SK-N-SH (cell line): ENCODE results near the gene IFT27. TPM values are rescaled to one million over a fixed set of nuclear protein-coding genes. Genes with fewer than 3 reads are reported as not detected.

Source experiments
- CTCF ChIA-PET: fragments of 300-600, 350-600 bp; formaldehyde crosslinking; extraction: SDS; loops from one replicate; lab custom pipeline; 2021; lab: Yijun Ruan, JAX
- POLR2A ChIA-PET: fragments of 350-600 bp; sonication (Branson Sonifier 250); formaldehyde crosslinking; extraction: SDS; loops from one replicate; lab custom pipeline; 2020; ENCODE audit warnings: antibody characterized with exemption, inconsistent platforms; lab: Yijun Ruan, JAX
- DNase-seq: peaks from one replicate; pipeline ENCODE4 v3.0.0; 2012
- H2AFZ ChIP-seq: fragments of 200-600 bp; sonication (generic); 2 replicates; pipeline ENCODE4 v1.8.1; 2016; ENCODE audit warnings: antibody characterized with exemption, mild to moderate bottlenecking, low read depth
- H3F3A ChIP-seq: fragments of 200-600 bp; sonication (generic); replicated peaks from 2 replicates; pipeline ENCODE3; 2016; ENCODE audit warnings: antibody characterized with exemption, mild to moderate bottlenecking; ENCODE audit not compliant: insufficient read depth
- H3K27ac ChIP-seq, 2 experiments: fragments of 200-500 bp in 1 of 2; fragments of 200-600 bp in 1 of 2; sonication (Bioruptor generic) in 1 of 2; sonication (generic), shearing (Covaris generic) in 1 of 2; 2 replicates each; pipeline versions ENCODE4 v1.5.1 to v1.6.1; 2014 to 2016; ENCODE audit warnings: low read depth in 2 of 2, inconsistent platforms in 1 of 2, low read length in 1 of 2, mild to moderate bottlenecking in 1 of 2, mixed read lengths in 1 of 2
- H3K27me3 ChIP-seq: fragments of 200-600 bp; sonication (generic), shearing (Covaris generic); 2 replicates; pipeline ENCODE4 v1.6.1; 2016; ENCODE audit warnings: mixed run types; ENCODE audit not compliant: insufficient read depth
- H3K36me3 ChIP-seq, 2 experiments: fragments of 200-500 bp in 1 of 2; fragments of 200-600 bp in 1 of 2; sonication (Bioruptor generic) in 1 of 2; sonication (generic) in 1 of 2; replicated peaks in 1 of 2; 2 replicates each; pipeline versions ENCODE3 to v1.5.1; 2014 to 2016; ENCODE audit warnings: low read length in 1 of 2, mild to moderate bottlenecking in 1 of 2; ENCODE audit not compliant: insufficient read depth in 2 of 2, control insufficient read depth in 1 of 2
- H3K4me1 ChIP-seq, 2 experiments: fragments of 200-500 bp in 1 of 2; fragments of 200-600 bp in 1 of 2; sonication (Bioruptor generic) in 1 of 2; sonication (generic), shearing (Covaris generic) in 1 of 2; 2 replicates each; pipeline versions ENCODE4 v1.5.1 to v1.6.1; 2014 to 2016; ENCODE audit warnings: low read depth in 1 of 2, low read length in 1 of 2, mixed run types in 1 of 2; ENCODE audit not compliant: insufficient read depth in 2 of 2, control insufficient read depth in 1 of 2
- H3K4me2 ChIP-seq: fragments of 200-600 bp; sonication (generic), shearing (Covaris generic); 2 replicates; pipeline ENCODE4 v1.6.1; 2017; ENCODE audit warnings: mixed run types
- H3K4me3 ChIP-seq, 2 experiments: fragments of 200-500 bp in 1 of 2; fragments of 200-600 bp in 1 of 2; sonication (Bioruptor generic) in 1 of 2; sonication (generic), shearing (Covaris generic) in 1 of 2; 2 replicates each; pipeline versions ENCODE4 v1.5.1 to v1.8.1; 2014 to 2016; ENCODE audit warnings: low read depth in 2 of 2, inconsistent platforms in 1 of 2, low read length in 1 of 2, mild to moderate bottlenecking in 1 of 2, mixed read lengths in 1 of 2, moderate library complexity in 1 of 2
- H3K79me2 ChIP-seq: fragments of 200-600 bp; sonication (generic); 2 replicates; pipeline ENCODE4 v1.8.1; 2017; ENCODE audit warnings: mild to moderate bottlenecking; ENCODE audit not compliant: insufficient read depth
- H3K9ac ChIP-seq: fragments of 200-600 bp; sonication (generic); 2 replicates; pipeline ENCODE4 v1.6.1; 2017; ENCODE audit warnings: mixed run types
- H3K9me2 ChIP-seq: fragments of 200-600 bp; sonication (generic); 2 replicates; pipeline ENCODE4 v1.6.1; 2017; ENCODE audit warnings: mixed run types
- H3K9me3 ChIP-seq: fragments of 200-600 bp; sonication (generic); 2 replicates; pipeline ENCODE4 v1.6.1; 2017; ENCODE audit warnings: mixed run types, mild to moderate bottlenecking, moderate library complexity
- H4K20me1 ChIP-seq: fragments of 200-600 bp; sonication (generic); 2 replicates; pipeline ENCODE4 v1.6.1; 2017; ENCODE audit warnings: mild to moderate bottlenecking, mixed run types; ENCODE audit not compliant: insufficient read depth
- ELF1 ChIP-seq: IDR thresholded peaks from 2 replicates; pipeline ENCODE4 v1.4.0; 2012
- EP300 ChIP-seq, 2 experiments: IDR thresholded peaks; 2 replicates each; pipeline versions ENCODE4 v1.4.0 to v1.6.1; 2012; ENCODE audit warnings: borderline replicate concordance in 1 of 2, low read depth in 1 of 2, low read length in 1 of 2
- EZH2phosphoT487 ChIP-seq: fragments of 200-600 bp; sonication (generic); IDR thresholded peaks from 2 replicates; pipeline ENCODE4 v1.6.1; 2017; ENCODE audit warnings: low read depth, mixed run types, mild to moderate bottlenecking, antibody characterized with exemption, moderate library complexity, borderline replicate concordance
- FOXJ3 ChIP-seq: sonication (generic); formaldehyde crosslinking; IDR thresholded peaks from 2 replicates; pipeline ENCODE4 v1.5.1; 2020; ENCODE audit warnings: mild to moderate bottlenecking, missing genetic modification reagents
- GATA2 ChIP-seq: sonication (generic); formaldehyde crosslinking; IDR thresholded peaks from 2 replicates; pipeline ENCODE4 v1.5.0; 2020; ENCODE audit warnings: mild to moderate bottlenecking, missing genetic modification reagents
- IRF3 ChIP-seq: fragments of 150-350 bp; IDR thresholded peaks from 2 replicates; pipeline ENCODE4 v1.6.1; 2016; ENCODE audit warnings: mild to moderate bottlenecking, low read depth, low read length
- MAX ChIP-seq: IDR thresholded peaks from 2 replicates; pipeline ENCODE4 v1.4.0; 2012; ENCODE audit warnings: low read depth
- MEF2A ChIP-seq: IDR thresholded peaks from 2 replicates; pipeline ENCODE4 v1.4.0; 2012; ENCODE audit warnings: low read depth, borderline replicate concordance
- PBX3 ChIP-seq: IDR thresholded peaks from 2 replicates; pipeline ENCODE4; 2012
- POLR2AphosphoS5 ChIP-seq: IDR thresholded peaks from 2 replicates; pipeline ENCODE4 v1.6.1; 2012; ENCODE audit warnings: low read depth, low read length
- RFX5 ChIP-seq: IDR thresholded peaks from 2 replicates; pipeline ENCODE4 v1.6.1; 2012; ENCODE audit warnings: mild to moderate bottlenecking, improper control_type of control experiment, low read length
- YY1 ChIP-seq: IDR thresholded peaks from 2 replicates; pipeline ENCODE4 v1.4.0; 2012; ENCODE audit warnings: low read depth, mild to moderate bottlenecking
- WGBS: methylation state at CpG from one replicate; pipeline ENCODE4 v1.1.6; 2017; ENCODE audit warnings: low lambda C conversion rate; 5-methylcytosine and 5-hydroxymethylcytosine counted together
- polyA plus RNA-seq, 3 experiments: library from polyadenylated mRNA; depleted of rRNA; stranded (reverse); fragments of >200 nt; gene quantifications; 2 replicates each; pipeline ENCODE4 v1.2.3, GENCODE V29; 2012
- TF ChIP-seq, protein P1 (sequence below): IDR thresholded peaks from 2 replicates; pipeline ENCODE4 v1.4.0; 2012; ENCODE audit warnings: low read depth, borderline replicate concordance
- TF ChIP-seq, protein P2 (sequence below): IDR thresholded peaks from 2 replicates; pipeline ENCODE4 v1.4.0; 2012; ENCODE audit warnings: low read depth, borderline replicate concordance
- TF ChIP-seq, protein P3 (sequence below): fragments of 150-350 bp; IDR thresholded peaks from 2 replicates; pipeline ENCODE4 v1.6.1; 2017; ENCODE audit warnings: antibody characterized with exemption, low read length, low read depth, borderline replicate concordance

Gene IFT27
- polyA plus RNA-seq, 1 of the 3 experiments (the other 2 are of a cell fraction), result 29.4 TPM

DNA sequence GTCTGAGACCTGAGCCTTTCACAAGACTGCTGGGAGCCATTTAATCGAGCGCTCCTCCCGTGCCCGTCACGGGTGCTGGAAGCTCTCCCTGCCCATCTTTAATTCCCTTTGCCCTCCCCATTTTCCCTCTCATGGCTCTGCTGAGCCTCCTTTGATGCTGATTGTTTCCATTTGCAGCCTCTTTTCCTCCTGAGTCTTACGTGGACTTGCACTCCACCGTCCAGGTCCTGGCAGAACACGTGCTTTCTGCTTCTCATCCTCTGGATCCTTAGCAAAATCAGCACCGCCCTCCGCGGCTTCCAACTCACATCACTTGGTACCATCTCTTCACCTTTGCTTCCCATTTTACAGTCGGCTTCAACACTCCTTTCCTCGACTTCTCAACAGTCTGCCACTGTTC is 7.3 kb downstream of the IFT27 start:
- no peak overlapping the region for H2AFZ ChIP-seq
- ChIA-PET POLR2A (no interaction called here), CTCF (interaction anchor here (0.8 to 3.6 kb wide), 6 partner anchors 11 to 87 kb away, joined by 3 to 12 read pairs (median 6); no protein-coding TSS in a partner anchor)
- no peak overlapping the region for H3K9ac ChIP-seq
- DNase-seq, result no peak
- no peaks in the 10 kb centered on the region for H3K9me2 ChIP-seq
- no peak overlapping the region for H3K27ac ChIP-seq
- H3K4me1 ChIP-seq, result no peaks in the 10 kb centered on the region
- no peaks in the 10 kb centered on the region for H4K20me1 ChIP-seq
- no peak overlapping the region for H3K4me2 ChIP-seq
- peaks cover 0 to 27% of the 10 kb centered on the region in 2 experiments for H3K36me3 ChIP-seq
- no peak for TF ChIP-seq MEF2A
- no peak for TF ChIP-seq EP300 (IDR thresholded peaks at IDR 0.05; ENCODE audit: borderline replicate concordance in 1 of 2, low read depth in 1 of 2, low read length in 1 of 2)
- no peak for TF ChIP-seq YY1
- no peak for TF ChIP-seq ELF1
- TF ChIP-seq POLR2AphosphoS5, result no peak
- TF ChIP-seq GATA2 (CRISPR knock-in tag), result no peak
- no peak for TF ChIP-seq EZH2phosphoT487
- TF ChIP-seq, protein P1, sequence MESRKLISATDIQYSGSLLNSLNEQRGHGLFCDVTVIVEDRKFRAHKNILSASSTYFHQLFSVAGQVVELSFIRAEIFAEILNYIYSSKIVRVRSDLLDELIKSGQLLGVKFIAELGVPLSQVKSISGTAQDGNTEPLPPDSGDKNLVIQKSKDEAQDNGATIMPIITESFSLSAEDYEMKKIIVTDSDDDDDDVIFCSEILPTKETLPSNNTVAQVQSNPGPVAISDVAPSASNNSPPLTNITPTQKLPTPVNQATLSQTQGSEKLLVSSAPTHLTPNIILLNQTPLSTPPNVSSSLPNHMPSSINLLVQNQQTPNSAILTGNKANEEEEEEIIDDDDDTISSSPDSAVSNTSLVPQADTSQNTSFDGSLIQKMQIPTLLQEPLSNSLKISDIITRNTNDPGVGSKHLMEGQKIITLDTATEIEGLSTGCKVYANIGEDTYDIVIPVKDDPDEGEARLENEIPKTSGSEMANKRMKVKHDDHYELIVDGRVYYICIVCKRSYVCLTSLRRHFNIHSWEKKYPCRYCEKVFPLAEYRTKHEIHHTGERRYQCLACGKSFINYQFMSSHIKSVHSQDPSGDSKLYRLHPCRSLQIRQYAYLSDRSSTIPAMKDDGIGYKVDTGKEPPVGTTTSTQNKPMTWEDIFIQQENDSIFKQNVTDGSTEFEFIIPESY, result no peak
- TF ChIP-seq, protein P2, sequence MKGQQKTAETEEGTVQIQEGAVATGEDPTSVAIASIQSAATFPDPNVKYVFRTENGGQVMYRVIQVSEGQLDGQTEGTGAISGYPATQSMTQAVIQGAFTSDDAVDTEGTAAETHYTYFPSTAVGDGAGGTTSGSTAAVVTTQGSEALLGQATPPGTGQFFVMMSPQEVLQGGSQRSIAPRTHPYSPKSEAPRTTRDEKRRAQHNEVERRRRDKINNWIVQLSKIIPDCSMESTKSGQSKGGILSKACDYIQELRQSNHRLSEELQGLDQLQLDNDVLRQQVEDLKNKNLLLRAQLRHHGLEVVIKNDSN, result no peak
- TF ChIP-seq MAX, result no peak
- no peak for TF ChIP-seq RFX5
- TF ChIP-seq, protein P3, sequence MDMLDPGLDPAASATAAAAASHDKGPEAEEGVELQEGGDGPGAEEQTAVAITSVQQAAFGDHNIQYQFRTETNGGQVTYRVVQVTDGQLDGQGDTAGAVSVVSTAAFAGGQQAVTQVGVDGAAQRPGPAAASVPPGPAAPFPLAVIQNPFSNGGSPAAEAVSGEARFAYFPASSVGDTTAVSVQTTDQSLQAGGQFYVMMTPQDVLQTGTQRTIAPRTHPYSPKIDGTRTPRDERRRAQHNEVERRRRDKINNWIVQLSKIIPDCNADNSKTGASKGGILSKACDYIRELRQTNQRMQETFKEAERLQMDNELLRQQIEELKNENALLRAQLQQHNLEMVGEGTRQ, result no peak
- no peak for TF ChIP-seq IRF3
- TF ChIP-seq FOXJ3, result no peak
- TF ChIP-seq PBX3, result no peak
- H3K4me3 ChIP-seq, result no peak overlapping the region
- H3K27me3 ChIP-seq, result no peaks in the 10 kb centered on the region
- H3K9me3 ChIP-seq, result no peaks in the 10 kb centered on the region
- H3F3A ChIP-seq, result no peaks in the 10 kb centered on the region
- H3K79me2 ChIP-seq, result no peaks in the 10 kb centered on the region
- WGBS, result 93% methylated on average over 13 of the region's 13 CpGs
